ENCODE results near the gene BACH2. TPM values are rescaled to one million over a fixed set of nuclear protein-coding genes. Genes with fewer than 3 reads are reported as not detected.

Gene BACH2
- total RNA-seq, 2 experiments from 2014 or later: 157 to 170 TPM

- H3K4me1 ChIP-seq (ENCODE audit: insufficient read depth, low read length): peaks cover 12% of the 10 kb centered on the region
- Mint-ChIP-seq H3K36me3 (ENCODE audit: low read depth) (peaks cover 84% of the 10 kb centered on the region), H3K27me3 (no peaks in the 10 kb centered on the region), H3K27ac (peak overlapping the region; percentile 84), H3K4me3 (peak overlapping the region; percentile 3), H3K9me3 (no peaks in the 10 kb centered on the region), H3K4me1 (ENCODE audit: low read depth) (peaks cover 85% of the 10 kb centered on the region)
- no peak overlapping the region for H3K27ac ChIP-seq (ENCODE audit: low read depth in 1 of 2, low read length in 2 of 2)
- peaks cover 0 to 5% of the 10 kb centered on the region in 2 experiments for H3K9me3 ChIP-seq (ENCODE audit: control insufficient read depth in 1 of 2, insufficient read depth in 1 of 2, low read length in 2 of 2)
- ChIA-PET POLR2A (interaction anchor here (0.9 to 2.2 kb wide), 3 partner anchors 12 to 33 kb away, joined by 3 to 8 read pairs (median 5); no protein-coding TSS in a partner anchor), CTCF (interaction anchor here (1.0 kb wide), 1 partner anchor 20 kb away, joined by 3 read pairs; no protein-coding TSS in a partner anchor)
- H3K4me3 ChIP-seq (ENCODE audit: low read length): no peak overlapping the region
- H3K36me3 ChIP-seq (ENCODE audit: insufficient read depth, low read length): peaks cover 13% of the 10 kb centered on the region
- TF ChIP-seq, protein P1, sequence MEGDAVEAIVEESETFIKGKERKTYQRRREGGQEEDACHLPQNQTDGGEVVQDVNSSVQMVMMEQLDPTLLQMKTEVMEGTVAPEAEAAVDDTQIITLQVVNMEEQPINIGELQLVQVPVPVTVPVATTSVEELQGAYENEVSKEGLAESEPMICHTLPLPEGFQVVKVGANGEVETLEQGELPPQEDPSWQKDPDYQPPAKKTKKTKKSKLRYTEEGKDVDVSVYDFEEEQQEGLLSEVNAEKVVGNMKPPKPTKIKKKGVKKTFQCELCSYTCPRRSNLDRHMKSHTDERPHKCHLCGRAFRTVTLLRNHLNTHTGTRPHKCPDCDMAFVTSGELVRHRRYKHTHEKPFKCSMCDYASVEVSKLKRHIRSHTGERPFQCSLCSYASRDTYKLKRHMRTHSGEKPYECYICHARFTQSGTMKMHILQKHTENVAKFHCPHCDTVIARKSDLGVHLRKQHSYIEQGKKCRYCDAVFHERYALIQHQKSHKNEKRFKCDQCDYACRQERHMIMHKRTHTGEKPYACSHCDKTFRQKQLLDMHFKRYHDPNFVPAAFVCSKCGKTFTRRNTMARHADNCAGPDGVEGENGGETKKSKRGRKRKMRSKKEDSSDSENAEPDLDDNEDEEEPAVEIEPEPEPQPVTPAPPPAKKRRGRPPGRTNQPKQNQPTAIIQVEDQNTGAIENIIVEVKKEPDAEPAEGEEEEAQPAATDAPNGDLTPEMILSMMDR (IDR thresholded peaks at IDR 0.05): no peak
- intact Hi-C loops (cut with DNase I, micrococcal nuclease): loop anchor here in 1 of 2 experiments (2.0 kb wide), 1 partner anchor 13 kb away; no protein-coding TSS in a partner anchor
- no peak for DNase-seq
- ATAC-seq (ENCODE audit: poor library complexity): no peak
- H3K27me3 ChIP-seq (ENCODE audit: control insufficient read depth in 1 of 2, insufficient read depth in 2 of 2, low read length in 2 of 2): no peaks in the 10 kb centered on the region
These were observed 45.2 kb downstream of the BACH2 start for GRCh38 chr6:90251295-90251992.

- Mint-ChIP-seq H3K4me1 (ENCODE audit: low read depth) (peaks cover 85% of the 10 kb centered on the region), H3K9me3 (no peaks in the 10 kb centered on the region), H3K27me3 (no peaks in the 10 kb centered on the region), H3K27ac (peak overlapping the region; percentile 84), H3K36me3 (ENCODE audit: low read depth) (peaks cover 84% of the 10 kb centered on the region), H3K4me3 (no peak overlapping the region)
- no peak for ATAC-seq (ENCODE audit: poor library complexity)
- Histone ChIP-seq H3K27ac (ENCODE audit: low read depth in 1 of 2, low read length in 2 of 2) (no peak overlapping the region), H3K36me3 (ENCODE audit: insufficient read depth, low read length) (peaks cover 11% of the 10 kb centered on the region), H3K9me3 (ENCODE audit: control insufficient read depth in 1 of 2, insufficient read depth in 1 of 2, low read length in 2 of 2) (no peaks in the 10 kb centered on the region), H3K4me3 (ENCODE audit: low read length) (no peak overlapping the region), H3K4me1 (ENCODE audit: insufficient read depth, low read length) (peaks cover 7% of the 10 kb centered on the region), H3K27me3 (ENCODE audit: control insufficient read depth in 1 of 2, insufficient read depth in 2 of 2, low read length in 2 of 2) (no peaks in the 10 kb centered on the region)
- POLR2A ChIA-PET: interaction anchor here (1.7 to 2.2 kb wide), 2 partner anchors 13 to 24 kb away, joined by 5 to 8 read pairs; no protein-coding TSS in a partner anchor
- intact Hi-C loops (cut with DNase I, micrococcal nuclease): loop anchor here in 1 of 2 experiments (2.0 kb wide), 1 partner anchor 14 kb away; no protein-coding TSS in a partner anchor
- no peak for DNase-seq
- TF ChIP-seq, protein P1 (IDR thresholded peaks at IDR 0.05): no peak
- CTCF ChIA-PET: interaction anchor here (1.0 kb wide), 1 partner anchor 21 kb away, joined by 3 read pairs; no protein-coding TSS in a partner anchor
These were observed 46.2 kb downstream of the BACH2 start for GRCh38 chr6:90250405-90250804.

DNA sequence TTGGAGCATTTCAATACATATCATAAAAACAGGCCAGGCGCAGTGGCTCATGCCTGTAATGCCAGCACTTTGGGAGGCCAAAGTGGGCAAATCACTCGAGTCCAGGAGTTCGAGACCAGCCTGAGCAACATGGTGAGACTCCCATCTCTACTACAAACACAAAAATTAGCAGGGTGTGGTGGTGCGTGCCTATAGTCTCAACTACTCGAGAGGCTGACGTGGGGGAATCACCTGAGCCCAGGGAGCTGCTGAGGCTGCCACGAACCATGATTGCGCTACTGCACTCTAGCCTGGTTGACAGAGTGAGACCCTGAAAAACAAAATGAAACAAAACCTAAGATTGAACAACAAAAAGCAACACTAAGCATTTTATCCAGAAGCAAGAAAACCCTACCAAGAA lies 47.2 kb downstream of the BACH2 start:
- H3K9me3 Mint-ChIP-seq: no peaks in the 10 kb centered on the region
- peak in 2 of 14 experiments; percentile 49 to 50 for DNase-seq
- ATAC-seq (ENCODE audit: poor library complexity): peak; percentile 73
- H3K4me1 ChIP-seq (ENCODE audit: insufficient read depth, low read length): peaks cover 5% of the 10 kb centered on the region
- intact Hi-C loops (cut with DNase I, micrococcal nuclease): loop anchor here (2.0 to 5.0 kb wide), 2 partner anchors 15 to 33 kb away; no protein-coding TSS in a partner anchor
- H3K4me3 Mint-ChIP-seq: peak overlapping the region; percentile 26
- H3K27me3 Mint-ChIP-seq: no peaks in the 10 kb centered on the region
- ChIA-PET POLR2A (no interaction called here), CTCF (interaction anchor here (0.6 to 1.1 kb wide), 2 partner anchors 25 to 428 kb away, joined by 3 to 4 read pairs; no protein-coding TSS in a partner anchor)
- H3K4me1 Mint-ChIP-seq (ENCODE audit: low read depth): peaks cover 76% of the 10 kb centered on the region
- no peak overlapping the region for H3K4me3 ChIP-seq (ENCODE audit: low read length)
- H3K36me3 ChIP-seq (ENCODE audit: insufficient read depth, low read length): peaks cover 11% of the 10 kb centered on the region
- peaks cover 78% of the 10 kb centered on the region for H3K36me3 Mint-ChIP-seq (ENCODE audit: low read depth)
- no peak overlapping the region for H3K27ac ChIP-seq (ENCODE audit: low read depth in 1 of 2, low read length in 2 of 2)
- H3K27me3 ChIP-seq (ENCODE audit: control insufficient read depth in 1 of 2, insufficient read depth in 2 of 2, low read length in 2 of 2): no peaks in the 10 kb centered on the region
- TF ChIP-seq, protein P1 (IDR thresholded peaks at IDR 0.05): no peak
- no peaks in the 10 kb centered on the region for H3K9me3 ChIP-seq (ENCODE audit: control insufficient read depth in 1 of 2, insufficient read depth in 1 of 2, low read length in 2 of 2)
- peak overlapping the region; percentile 84 for H3K27ac Mint-ChIP-seq
